B cell (primary cell): Measurements from ENCODE around the gene NHSL1.

ENCODE experiments used
- CTCF ChIP-seq: fragments of 200-600 bp; IDR thresholded peaks from one replicate; pipeline ENCODE4 v1.8.0; 2022; ENCODE audit warnings: antibody characterized with exemption, mild to moderate bottlenecking
- EZH2 ChIP-seq: IDR thresholded peaks from 2 replicates; pipeline ENCODE4 v1.6.1; 2012; ENCODE audit warnings: borderline replicate concordance, low read depth, mild to moderate bottlenecking, moderate library complexity, low read length; ENCODE audit not compliant: insufficient read depth, poor library complexity, severe bottlenecking

- TF ChIP-seq CTCF, result no peak
- no peak for TF ChIP-seq EZH2
Measured at GRCh38 chr6:138431256-138432062, 67.8 kb downstream of the NHSL1 start.
